VCaP (cell line): ENCODE results near the gene ADCY10.
A peak's percentile ranks its signal among the peaks of the same experiment; 100 is the strongest.

Experiments used
- H3K27ac ChIP-seq: fragments of 450-650 bp; 2 replicates; pipeline ENCODE4 v1.5.1; 2017
- CTCF ChIP-seq: fragments of 450-650 bp; conservative IDR thresholded peaks from 2 replicates; pipeline ENCODE4 v1.5.1; 2017; ENCODE audit warnings: mild to moderate bottlenecking, moderate library complexity

ADCY10 gene

GRCh38 chr1:167926486-167926997, 12.6 kb upstream of the ADCY10 start:
- H3K27ac ChIP-seq, result peak overlapping the region; percentile 99
- TF ChIP-seq CTCF, result peak; percentile 75

- no peak for TF ChIP-seq CTCF
- no peak overlapping the region for H3K27ac ChIP-seq
These were observed 10.8 kb upstream of the ADCY10 start for GRCh38 chr1:167924543-167925231.

GRCh38 chr1:167924102-167924501, 10.2 kb upstream of the ADCY10 start:
- H3K27ac ChIP-seq, result no peak overlapping the region
- TF ChIP-seq CTCF, result no peak

- H3K27ac ChIP-seq, result no peak overlapping the region
- no peak for TF ChIP-seq CTCF
These were observed 9.6 kb upstream of the ADCY10 start for GRCh38 chr1:167923324-167924056.

GRCh38 chr1:167922611-167923074, 8.7 kb upstream of the ADCY10 start:
- TF ChIP-seq CTCF, result no peak
- no peak overlapping the region for H3K27ac ChIP-seq

- no peak for TF ChIP-seq CTCF
- no peak overlapping the region for H3K27ac ChIP-seq
These were observed 8.1 kb upstream of the ADCY10 start for GRCh38 chr1:167922023-167922422.

- H3K27ac ChIP-seq, result no peak overlapping the region
- no peak for TF ChIP-seq CTCF
These were observed 3.0 kb upstream of the ADCY10 start for GRCh38 chr1:167916766-167917511.
